HepG2 (cell line): ENCODE data around the gene MEGF11. TPM values are rescaled to one million over a fixed set of nuclear protein-coding genes. Genes with fewer than 3 reads are reported as not detected.

Source experiments
- ATAC-seq: fragments of 200-7000 bp; cut with Tn5 transposase; 3 replicates; pipeline ENCODE4 v1.9.1; 2020; ENCODE audit warnings: mild to moderate bottlenecking, moderate library complexity
- BruUV-seq: library from RNA; stranded (reverse); fragments of 400-500 nt; replicated peaks from 2 replicates; lab custom pipeline; 2021; lab: Mats Ljungman, UMichigan
- CTCF ChIA-PET: fragments of 300-600 bp; formaldehyde crosslinking; extraction: SDS; loops from one replicate; lab custom pipeline; 2021; ENCODE audit warnings: low total read pairs, inconsistent platforms, low intra/inter-chr PET ratio; lab: Yijun Ruan, JAX
- POLR2A ChIA-PET: fragments of 350-600 bp; sonication (Branson Sonifier 250); formaldehyde crosslinking; loops from one replicate; lab custom pipeline; 2020; ENCODE audit warnings: antibody characterized with exemption, inconsistent platforms; lab: Yijun Ruan, JAX
- DNase-seq: peaks from one replicate; pipeline ENCODE4 v3.0.0-alpha.2; 2015; ENCODE audit warnings: low spot score
- FAIRE-seq: peaks from 3 replicates; lab custom pipeline; 2011; peaks lifted over from hg19 to GRCh38; lab: Jason Lieb, UNC
- H2AFZ ChIP-seq: one replicate; pipeline ENCODE4 v1.6.1; 2011; ENCODE audit warnings: low read length, inconsistent platforms
- H3K27ac ChIP-seq: fragments of 300-600 bp; 3 replicates; pipeline ENCODE4 v1.8.0; 2011; ENCODE audit warnings: mixed run types, mild to moderate bottlenecking, mixed read lengths, low read length, inconsistent platforms; ENCODE audit not compliant: insufficient read depth; ENCODE audit errors: extremely low read length
- H3K27me3 ChIP-seq, 2 experiments: fragments of 200-600 bp in 1 of 2; 2 replicates in 1 of 2; 3 replicates in 1 of 2; pipeline versions ENCODE4 v1.6.0 to v1.8.0; 2011; ENCODE audit warnings: low read length in 2 of 2, mild to moderate bottlenecking in 2 of 2, moderate library complexity in 2 of 2, inconsistent platforms in 1 of 2; ENCODE audit not compliant: insufficient read depth in 2 of 2, control insufficient read depth in 1 of 2
- H3K36me3 ChIP-seq, 2 experiments: fragments of 200-600 bp in 1 of 2; replicated peaks in 1 of 2; 2 replicates in 1 of 2; 3 replicates in 1 of 2; pipeline versions ENCODE4 v1.5.1 to v1.8.0; 2011; ENCODE audit warnings: low read length in 2 of 2, inconsistent platforms in 1 of 2; ENCODE audit not compliant: insufficient read depth in 2 of 2, control insufficient read depth in 1 of 2
- H3K4me1 ChIP-seq: 2 replicates; pipeline ENCODE4 v1.5.1; 2012; ENCODE audit warnings: low read length, inconsistent platforms; ENCODE audit not compliant: insufficient read depth
- H3K4me2 ChIP-seq: 2 replicates; pipeline ENCODE4 v1.6.0; 2011; ENCODE audit warnings: low read depth, low read length, inconsistent platforms
- H3K4me3 ChIP-seq, 3 experiments: fragments of 200-600 bp in 1 of 3; sonication (generic), shearing (Covaris generic) in 1 of 3; replicated peaks in 1 of 3; 2 replicates each; pipeline ENCODE4 v1.5.1; 2011 to 2016; ENCODE audit warnings: low read length in 3 of 3, inconsistent platforms in 2 of 3, low read depth in 2 of 3, mild to moderate bottlenecking in 2 of 3, control low read depth in 1 of 3, mixed read lengths in 1 of 3; ENCODE audit not compliant: insufficient read depth in 1 of 3
- H3K79me2 ChIP-seq: one replicate; pipeline ENCODE4 v1.6.1; 2011; ENCODE audit warnings: low read length, inconsistent platforms; ENCODE audit not compliant: insufficient read depth
- H3K9ac ChIP-seq: 2 replicates; pipeline ENCODE4 v1.6.0; 2011; ENCODE audit warnings: mild to moderate bottlenecking, low read depth, low read length, inconsistent platforms; ENCODE audit not compliant: insufficient read depth
- H3K9me3 ChIP-seq: 2 replicates; pipeline ENCODE4 v1.5.1; 2012; ENCODE audit warnings: mild to moderate bottlenecking, low read length
- H4K20me1 ChIP-seq: 2 replicates; pipeline ENCODE4 v1.6.0; 2011; ENCODE audit warnings: inconsistent platforms, mild to moderate bottlenecking, low read length, moderate library complexity; ENCODE audit not compliant: insufficient read depth
- AKAP8 ChIP-seq: sonication (generic); formaldehyde crosslinking; IDR thresholded peaks from 2 replicates; pipeline ENCODE4 v1.5.1; 2020; ENCODE audit warnings: mild to moderate bottlenecking, missing genetic modification reagents
- EED ChIP-seq: sonication (generic); formaldehyde crosslinking; IDR thresholded peaks from 2 replicates; pipeline ENCODE4 v1.5.0; 2020; ENCODE audit warnings: mild to moderate bottlenecking, missing genetic modification reagents
- KLF15 ChIP-seq: sonication (generic); formaldehyde crosslinking; IDR thresholded peaks from 2 replicates; pipeline ENCODE4 v1.8.1; 2023; ENCODE audit warnings: borderline replicate concordance, mild to moderate bottlenecking, inconsistent platforms, missing genetic modification reagents, mixed read lengths
- NCOA1 ChIP-seq: sonication (generic); formaldehyde crosslinking; IDR thresholded peaks from 2 replicates; pipeline ENCODE4 v1.9.0; 2021; ENCODE audit warnings: missing genetic modification reagents
- SUZ12 ChIP-seq: fragments of 150-350 bp; IDR thresholded peaks from 2 replicates; pipeline ENCODE4 v1.6.1; 2014; ENCODE audit warnings: low read depth, low read length
- ZFYVE20 ChIP-seq: sonication (generic); formaldehyde crosslinking; IDR thresholded peaks from 2 replicates; pipeline ENCODE4 v1.8.0; 2023; ENCODE audit warnings: low read depth, mild to moderate bottlenecking, moderate library complexity, missing genetic modification reagents, borderline replicate concordance
- ZKSCAN5 ChIP-seq: sonication (generic); formaldehyde crosslinking; IDR thresholded peaks from 2 replicates; pipeline ENCODE4 v1.5.1; 2020; ENCODE audit warnings: mild to moderate bottlenecking, missing genetic modification reagents
- ZMAT3 ChIP-seq: sonication (generic); formaldehyde crosslinking; conservative IDR thresholded peaks from 2 replicates; pipeline ENCODE4 v1.7.0; 2021; ENCODE audit warnings: missing genetic modification reagents
- ZNF564 ChIP-seq: sonication (generic); formaldehyde crosslinking; IDR thresholded peaks from 2 replicates; pipeline ENCODE4 v1.8.1; 2023; ENCODE audit warnings: mild to moderate bottlenecking, missing genetic modification reagents
- WGBS: methylation state at CpG from one replicate; pipeline ENCODE4 v1.1.6; 2017; ENCODE audit warnings: low lambda C conversion rate; 5-methylcytosine and 5-hydroxymethylcytosine counted together
- in situ Hi-C: cut with HindIII; loops from 2 replicates; pipeline ENCODE4 v1.10.0; 2017; ENCODE audit warnings: low pct_unique_long_range_greater_than_20kb; ENCODE audit not compliant: extremely low pct_ligation_motif_present
- intact Hi-C: fragments of 100-400 bp; cut with micrococcal nuclease; formaldehyde crosslinking; loops from one replicate; pipeline ENCODE4 v1.10.0; 2022; ENCODE audit not compliant: unreplicated experiment
- polyA plus RNA-seq, 8 experiments: library from polyadenylated mRNA; depleted of rRNA in 3 of 8; stranded (reverse) in 7 of 8; unstranded in 1 of 8; fragments of >200 nt; fragmentation: Illumina TruSeq in 4 of 8; extraction: Trizol in 4 of 8; gene quantifications; 2 replicates each; pipeline versions ENCODE4 v1.2.1 to v1.2.3, GENCODE V29; 2011 to 2016; ENCODE audit warnings: low read depth in 4 of 8, missing spikeins in 1 of 8, mixed read lengths in 1 of 8; ENCODE audit not compliant: insufficient read depth in 1 of 8
- total RNA-seq, 5 experiments: library from RNA; depleted of rRNA; stranded (reverse); fragments of >200 nt; fragmentation: Illumina TruSeq; extraction: Trizol; gene quantifications; 2 replicates each; pipeline ENCODE4 v1.2.3, GENCODE V29; 2016; ENCODE audit warnings: low read depth in 1 of 5
- TF ChIP-seq, protein P1 (sequence below): sonication (generic); formaldehyde crosslinking; IDR thresholded peaks from 2 replicates; pipeline ENCODE4 v1.8.0; 2022; ENCODE audit warnings: mild to moderate bottlenecking, missing genetic modification reagents, moderate library complexity
- TF ChIP-seq, protein P2 (sequence below): sonication (generic); formaldehyde crosslinking; IDR thresholded peaks from 2 replicates; pipeline ENCODE4 v1.8.0; 2022; ENCODE audit warnings: mild to moderate bottlenecking, missing genetic modification reagents, moderate library complexity
- TF ChIP-seq, protein P3 (sequence below): sonication (generic); formaldehyde crosslinking; IDR thresholded peaks from 2 replicates; pipeline ENCODE4 v1.9.0; 2021; ENCODE audit warnings: missing genetic modification reagents, mild to moderate bottlenecking, borderline replicate concordance

MEGF11 gene
- total and polyA plus RNA-seq, 2 of the 13 experiments (the other 11 are each of a cell fraction or from before 2014, with no cell fraction given) = not detected

DNA sequence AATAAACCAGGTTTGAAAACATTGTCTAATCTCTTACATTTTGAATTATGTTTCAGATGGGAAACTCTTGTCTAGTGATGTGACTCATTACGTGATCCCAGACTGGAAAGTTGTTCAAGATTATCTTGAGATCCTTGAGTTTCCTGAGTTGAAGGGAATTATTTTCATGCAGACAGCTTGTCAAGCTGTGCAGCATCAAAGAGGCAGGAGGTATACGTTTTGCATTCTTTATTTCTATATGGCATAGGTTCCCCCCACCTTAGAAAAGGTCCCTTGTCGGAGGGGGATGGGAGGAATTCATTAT is 41.3 kb upstream of the MEGF11 start:
- H3K27me3 ChIP-seq = no peaks in the 10 kb centered on the region; a peak in 1 of 5 replicates
- FAIRE-seq = no peak
- peak overlapping the region; percentile 94 for H3K4me2 ChIP-seq
- peaks cover 1 to 15% of the 10 kb centered on the region in 2 experiments; a peak in 2 of 5 replicates for H3K36me3 ChIP-seq
- in situ Hi-C loops = no loop called here
- ATAC-seq = no peak
- no peak overlapping the region for H2AFZ ChIP-seq
- TF ChIP-seq, protein P1, sequence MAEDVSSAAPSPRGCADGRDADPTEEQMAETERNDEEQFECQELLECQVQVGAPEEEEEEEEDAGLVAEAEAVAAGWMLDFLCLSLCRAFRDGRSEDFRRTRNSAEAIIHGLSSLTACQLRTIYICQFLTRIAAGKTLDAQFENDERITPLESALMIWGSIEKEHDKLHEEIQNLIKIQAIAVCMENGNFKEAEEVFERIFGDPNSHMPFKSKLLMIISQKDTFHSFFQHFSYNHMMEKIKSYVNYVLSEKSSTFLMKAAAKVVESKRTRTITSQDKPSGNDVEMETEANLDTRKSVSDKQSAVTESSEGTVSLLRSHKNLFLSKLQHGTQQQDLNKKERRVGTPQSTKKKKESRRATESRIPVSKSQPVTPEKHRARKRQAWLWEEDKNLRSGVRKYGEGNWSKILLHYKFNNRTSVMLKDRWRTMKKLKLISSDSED (CRISPR knock-in tag) = no peak
- no peak for TF ChIP-seq AKAP8
- TF ChIP-seq, protein P2, sequence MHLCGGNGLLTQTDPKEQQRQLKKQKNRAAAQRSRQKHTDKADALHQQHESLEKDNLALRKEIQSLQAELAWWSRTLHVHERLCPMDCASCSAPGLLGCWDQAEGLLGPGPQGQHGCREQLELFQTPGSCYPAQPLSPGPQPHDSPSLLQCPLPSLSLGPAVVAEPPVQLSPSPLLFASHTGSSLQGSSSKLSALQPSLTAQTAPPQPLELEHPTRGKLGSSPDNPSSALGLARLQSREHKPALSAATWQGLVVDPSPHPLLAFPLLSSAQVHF = no peak
- no peak for TF ChIP-seq KLF15 (CRISPR knock-in tag)
- TF ChIP-seq ZNF564 (CRISPR knock-in tag) = no peak
- no peak for TF ChIP-seq EED (CRISPR knock-in tag)
- no peak for TF ChIP-seq SUZ12
- TF ChIP-seq NCOA1 (CRISPR knock-in tag) = no peak
- no peak for TF ChIP-seq ZFYVE20 (CRISPR knock-in tag)
- no peak for TF ChIP-seq ZMAT3 (CRISPR knock-in tag)
- TF ChIP-seq, protein P3, sequence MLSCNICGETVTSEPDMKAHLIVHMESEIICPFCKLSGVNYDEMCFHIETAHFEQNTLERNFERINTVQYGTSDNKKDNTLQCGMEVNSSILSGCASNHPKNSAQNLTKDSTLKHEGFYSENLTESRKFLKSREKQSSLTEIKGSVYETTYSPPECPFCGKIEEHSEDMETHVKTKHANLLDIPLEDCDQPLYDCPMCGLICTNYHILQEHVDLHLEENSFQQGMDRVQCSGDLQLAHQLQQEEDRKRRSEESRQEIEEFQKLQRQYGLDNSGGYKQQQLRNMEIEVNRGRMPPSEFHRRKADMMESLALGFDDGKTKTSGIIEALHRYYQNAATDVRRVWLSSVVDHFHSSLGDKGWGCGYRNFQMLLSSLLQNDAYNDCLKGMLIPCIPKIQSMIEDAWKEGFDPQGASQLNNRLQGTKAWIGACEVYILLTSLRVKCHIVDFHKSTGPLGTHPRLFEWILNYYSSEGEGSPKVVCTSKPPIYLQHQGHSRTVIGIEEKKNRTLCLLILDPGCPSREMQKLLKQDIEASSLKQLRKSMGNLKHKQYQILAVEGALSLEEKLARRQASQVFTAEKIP (CRISPR knock-in tag) = no peak
- no peak for TF ChIP-seq ZKSCAN5 (CRISPR knock-in tag)
- ChIA-PET POLR2A (interaction anchor here (0.7 to 1.0 kb wide), 3 partner anchors 62 to 210 kb away, joined by 3 to 4 read pairs (median 3); partner anchors contain the start of genes MAP2K1, TIPIN and ZWILCH), CTCF (no interaction called here)
- H4K20me1 ChIP-seq = no peaks in the 10 kb centered on the region
- peak overlapping the region; percentile 91 for H3K27ac ChIP-seq
- peak overlapping the region; percentile 69 to 86 (median 82) for H3K4me3 ChIP-seq
- H3K9me3 ChIP-seq = no peaks in the 10 kb centered on the region
- WGBS = 37% methylated on average over 3 of the region's 3 CpGs
- DNase-seq = no peak
- H3K4me1 ChIP-seq = peaks cover 39% of the 10 kb centered on the region
- H3K79me2 ChIP-seq = peaks cover 36% of the 10 kb centered on the region
- intact Hi-C loops = loop anchor here (10.0 kb wide), 1 partner anchor 90 kb away; the partner anchor contains the start of gene MAP2K1
- peak overlapping the region; percentile 93 for H3K9ac ChIP-seq
- no TSS peak for BruUV-seq
